Thoracic aorta (tissue), 2 donors: ENCODE data around the gene B4GALNT3. TPM values are rescaled to one million over a fixed set of nuclear protein-coding genes. Genes with fewer than 3 reads are reported as not detected.

Experiments used
- ATAC-seq: fragments of 150-250 bp; one replicate; pipeline ENCODE4 v1.8.0; 2017; ENCODE audit warnings: low read depth; ENCODE audit not compliant: insufficient number of reproducible peaks, low FRiP score
- DNase-seq: peaks from one replicate; pipeline ENCODE4 v3.0.0-alpha.2; 2020; ENCODE audit warnings: low spot score
- H3K27ac ChIP-seq, 2 donors: fragments of 200-600 bp; sonication (generic); 1 replicate in 1 of 2; 2 replicates in 1 of 2; pipeline ENCODE4 v1.5.1; 2016; ENCODE audit warnings: mild to moderate bottlenecking in 2 of 2, moderate library complexity in 2 of 2
- H3K27me3 ChIP-seq: fragments of 200-600 bp; sonication (generic); replicated peaks from 2 replicates; pipeline ENCODE4 v1.6.0; 2016; ENCODE audit warnings: mild to moderate bottlenecking; ENCODE audit not compliant: insufficient read depth
- H3K36me3 ChIP-seq: fragments of 200-600 bp; sonication (generic); one replicate; pipeline ENCODE4 v1.5.1; 2016
- H3K4me1 ChIP-seq, 2 donors: fragments of 200-600 bp; sonication (generic); 1 replicate in 1 of 2; 2 replicates in 1 of 2; pipeline versions ENCODE4 v1.5.1 to v1.6.0; 2016; ENCODE audit warnings: low read depth in 2 of 2, mild to moderate bottlenecking in 1 of 2; ENCODE audit not compliant: control insufficient read depth in 1 of 2
- H3K4me3 ChIP-seq: fragments of 200-600 bp; sonication (generic); 2 replicates; pipeline ENCODE4 v1.5.1; 2016; ENCODE audit warnings: mild to moderate bottlenecking
- H3K9me3 ChIP-seq: fragments of 200-600 bp; sonication (generic); 2 replicates; pipeline ENCODE4 v1.5.1; 2016
- total RNA-seq, 2 donors: library from RNA; depleted of rRNA; stranded (reverse); fragments of >200 nt; gene quantifications; one replicate each; pipeline versions ENCODE4 v1.1.0 to v1.2.3, GENCODE V29; 2016
- TF ChIP-seq, protein P1 (sequence below): fragments of 200-600 bp; sonication (generic); IDR thresholded peaks from one replicate; pipeline ENCODE4 v1.5.1; 2019; ENCODE audit warnings: antibody characterized with exemption

B4GALNT3 gene
- total RNA-seq, 2 donors from 2014 or later: 16.8 to 22.3 TPM

GRCh38 chr12:461425-461824, 1.7 kb downstream of the B4GALNT3 start:
- DNase-seq (no peak), ATAC-seq (no peak)
- TF ChIP-seq, protein P1, sequence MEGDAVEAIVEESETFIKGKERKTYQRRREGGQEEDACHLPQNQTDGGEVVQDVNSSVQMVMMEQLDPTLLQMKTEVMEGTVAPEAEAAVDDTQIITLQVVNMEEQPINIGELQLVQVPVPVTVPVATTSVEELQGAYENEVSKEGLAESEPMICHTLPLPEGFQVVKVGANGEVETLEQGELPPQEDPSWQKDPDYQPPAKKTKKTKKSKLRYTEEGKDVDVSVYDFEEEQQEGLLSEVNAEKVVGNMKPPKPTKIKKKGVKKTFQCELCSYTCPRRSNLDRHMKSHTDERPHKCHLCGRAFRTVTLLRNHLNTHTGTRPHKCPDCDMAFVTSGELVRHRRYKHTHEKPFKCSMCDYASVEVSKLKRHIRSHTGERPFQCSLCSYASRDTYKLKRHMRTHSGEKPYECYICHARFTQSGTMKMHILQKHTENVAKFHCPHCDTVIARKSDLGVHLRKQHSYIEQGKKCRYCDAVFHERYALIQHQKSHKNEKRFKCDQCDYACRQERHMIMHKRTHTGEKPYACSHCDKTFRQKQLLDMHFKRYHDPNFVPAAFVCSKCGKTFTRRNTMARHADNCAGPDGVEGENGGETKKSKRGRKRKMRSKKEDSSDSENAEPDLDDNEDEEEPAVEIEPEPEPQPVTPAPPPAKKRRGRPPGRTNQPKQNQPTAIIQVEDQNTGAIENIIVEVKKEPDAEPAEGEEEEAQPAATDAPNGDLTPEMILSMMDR: no peak
- Histone ChIP-seq H3K27ac (peak overlapping the region; percentile 72 to 86), H3K9me3 (no peaks in the 10 kb centered on the region), H3K36me3 (no peaks in the 10 kb centered on the region), H3K27me3 (no peaks in the 10 kb centered on the region), H3K4me1 (peaks cover 15 to 60% of the 10 kb centered on the region in 2 donors), H3K4me3 (peak overlapping the region; percentile 74)

- no peaks in the 10 kb centered on the region for H3K27me3 ChIP-seq
- H3K27ac ChIP-seq: peak overlapping the region; percentile 22 to 86
- ATAC-seq: no peak
- TF ChIP-seq, protein P1: no peak
- no peak for DNase-seq
- H3K9me3 ChIP-seq: no peaks in the 10 kb centered on the region
- peaks cover 22 to 75% of the 10 kb centered on the region in 2 donors for H3K4me1 ChIP-seq
- no peak overlapping the region for H3K4me3 ChIP-seq
- no peaks in the 10 kb centered on the region for H3K36me3 ChIP-seq
Observed at GRCh38 chr12:462936-463705, 3.4 kb downstream of the B4GALNT3 start.

- H3K27me3 ChIP-seq: no peaks in the 10 kb centered on the region
- no peaks in the 10 kb centered on the region for H3K9me3 ChIP-seq
- H3K4me1 ChIP-seq: peaks cover 20 to 84% of the 10 kb centered on the region in 2 donors
- ATAC-seq: no peak
- no peaks in the 10 kb centered on the region for H3K36me3 ChIP-seq
- TF ChIP-seq, protein P1: no peak
- H3K27ac ChIP-seq: peak overlapping the region; percentile 83 to 86
- no peak for DNase-seq
- peak overlapping the region; percentile 35 for H3K4me3 ChIP-seq
Observed at GRCh38 chr12:464484-465267, 4.9 kb downstream of the B4GALNT3 start.

DNA sequence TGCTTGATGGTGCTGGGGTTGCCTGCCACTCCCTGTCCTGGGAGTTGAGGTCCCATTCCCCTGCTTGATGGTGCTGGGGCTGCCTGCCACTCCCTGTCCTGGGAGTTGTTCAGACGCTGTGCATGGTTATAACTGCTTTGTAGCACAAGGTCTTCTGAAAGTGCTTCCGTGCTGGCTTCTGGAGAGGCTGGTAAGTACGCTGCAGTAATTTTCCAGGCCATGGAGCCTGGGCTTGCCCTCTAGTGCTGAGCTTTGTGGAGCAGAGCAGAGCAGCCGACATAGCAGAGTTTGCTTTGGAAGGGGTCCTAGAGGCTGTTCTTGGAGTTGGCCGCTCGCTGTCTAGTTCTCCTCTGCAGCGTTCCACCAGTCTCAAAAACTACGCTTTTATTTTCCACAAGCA, 6.3 kb downstream of the B4GALNT3 start:
- no peaks in the 10 kb centered on the region for H3K9me3 ChIP-seq

More for the DNA sequence above, 6.3 kb downstream of the B4GALNT3 start:
- DNase-seq (no peak), ATAC-seq (no peak)
- Histone ChIP-seq H3K36me3 (no peaks in the 10 kb centered on the region), H3K4me1 (peaks cover 20 to 90% of the 10 kb centered on the region in 2 donors), H3K4me3 (peak overlapping the region; percentile 38), H3K27me3 (no peaks in the 10 kb centered on the region), H3K27ac (peak overlapping the region; percentile 83 to 86)
- TF ChIP-seq, protein P1: peak; percentile 13
